ENCODE data around the gene LRCH4. TPM values are rescaled to one million over a fixed set of nuclear protein-coding genes. Genes with fewer than 3 reads are reported as not detected.

Gene LRCH4
- total and polyA plus RNA-seq, 2 experiments from 2014 or later: 103 to 108 TPM

- no peaks in the 10 kb centered on the region for H3K4me1 ChIP-seq (ENCODE audit: low read depth)
- no peak for TF ChIP-seq CTCF (IDR thresholded peaks at IDR 0.05; ENCODE audit: low read depth, low read length)
- H3K9me3 ChIP-seq (ENCODE audit: low read depth): no peaks in the 10 kb centered on the region
- no peak for DNase-seq (ENCODE audit: low read depth in 1 of 2, low spot score in 1 of 2)
- H3K4me3 ChIP-seq: no peak overlapping the region
- no peak overlapping the region for H3K27ac ChIP-seq
- H3K36me3 ChIP-seq: no peaks in the 10 kb centered on the region
- no peaks in the 10 kb centered on the region for H3K27me3 ChIP-seq
Observed at GRCh38 chr7:100620239-100620638, 34.3 kb upstream of the LRCH4 start.

GRCh38 chr7:100614308-100614861, 28.5 kb upstream of the LRCH4 start:
- Histone ChIP-seq H3K27ac (no peak overlapping the region), H3K9me3 (ENCODE audit: low read depth) (no peaks in the 10 kb centered on the region), H3K27me3 (no peaks in the 10 kb centered on the region), H3K4me1 (ENCODE audit: low read depth) (no peaks in the 10 kb centered on the region), H3K4me3 (no peak overlapping the region), H3K36me3 (no peaks in the 10 kb centered on the region)
- DNase-seq (ENCODE audit: low read depth in 1 of 2, low spot score in 1 of 2): no peak
- TF ChIP-seq CTCF (IDR thresholded peaks at IDR 0.05; ENCODE audit: low read depth, low read length): no peak

GRCh38 chr7:100613412-100614175, 27.7 kb upstream of the LRCH4 start:
- no peak overlapping the region for H3K4me3 ChIP-seq
- H3K27ac ChIP-seq: no peak overlapping the region
- H3K27me3 ChIP-seq: no peaks in the 10 kb centered on the region
- no peaks in the 10 kb centered on the region for H3K9me3 ChIP-seq (ENCODE audit: low read depth)
- no peaks in the 10 kb centered on the region for H3K36me3 ChIP-seq
- H3K4me1 ChIP-seq (ENCODE audit: low read depth): no peaks in the 10 kb centered on the region
- no peak for DNase-seq (ENCODE audit: low read depth in 1 of 2, low spot score in 1 of 2)
- no peak for TF ChIP-seq CTCF (IDR thresholded peaks at IDR 0.05; ENCODE audit: low read depth, low read length)

GRCh38 chr7:100612730-100613390, 26.9 kb upstream of the LRCH4 start:
- no peak for DNase-seq (ENCODE audit: low read depth in 1 of 2, low spot score in 1 of 2)

More at GRCh38 chr7:100612730-100613390, 26.9 kb upstream of the LRCH4 start:
- H3K4me3 ChIP-seq: peak overlapping the region; percentile 72
- TF ChIP-seq CTCF (IDR thresholded peaks at IDR 0.05; ENCODE audit: low read depth, low read length): peak; percentile 7
- no peaks in the 10 kb centered on the region for H3K36me3 ChIP-seq
- no peak overlapping the region for H3K27ac ChIP-seq
- H3K4me1 ChIP-seq (ENCODE audit: low read depth): no peaks in the 10 kb centered on the region
- H3K27me3 ChIP-seq: no peaks in the 10 kb centered on the region
- no peaks in the 10 kb centered on the region for H3K9me3 ChIP-seq (ENCODE audit: low read depth)

Data from cardiac muscle cell (in vitro differentiated cells and primary cell).